ENCODE data around the gene RPAP3.
A peak's percentile ranks its signal among the peaks of the same experiment; 100 is the strongest.

RPAP3 gene, protein sequence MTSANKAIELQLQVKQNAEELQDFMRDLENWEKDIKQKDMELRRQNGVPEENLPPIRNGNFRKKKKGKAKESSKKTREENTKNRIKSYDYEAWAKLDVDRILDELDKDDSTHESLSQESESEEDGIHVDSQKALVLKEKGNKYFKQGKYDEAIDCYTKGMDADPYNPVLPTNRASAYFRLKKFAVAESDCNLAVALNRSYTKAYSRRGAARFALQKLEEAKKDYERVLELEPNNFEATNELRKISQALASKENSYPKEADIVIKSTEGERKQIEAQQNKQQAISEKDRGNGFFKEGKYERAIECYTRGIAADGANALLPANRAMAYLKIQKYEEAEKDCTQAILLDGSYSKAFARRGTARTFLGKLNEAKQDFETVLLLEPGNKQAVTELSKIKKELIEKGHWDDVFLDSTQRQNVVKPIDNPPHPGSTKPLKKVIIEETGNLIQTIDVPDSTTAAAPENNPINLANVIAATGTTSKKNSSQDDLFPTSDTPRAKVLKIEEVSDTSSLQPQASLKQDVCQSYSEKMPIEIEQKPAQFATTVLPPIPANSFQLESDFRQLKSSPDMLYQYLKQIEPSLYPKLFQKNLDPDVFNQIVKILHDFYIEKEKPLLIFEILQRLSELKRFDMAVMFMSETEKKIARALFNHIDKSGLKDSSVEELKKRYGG

DNA sequence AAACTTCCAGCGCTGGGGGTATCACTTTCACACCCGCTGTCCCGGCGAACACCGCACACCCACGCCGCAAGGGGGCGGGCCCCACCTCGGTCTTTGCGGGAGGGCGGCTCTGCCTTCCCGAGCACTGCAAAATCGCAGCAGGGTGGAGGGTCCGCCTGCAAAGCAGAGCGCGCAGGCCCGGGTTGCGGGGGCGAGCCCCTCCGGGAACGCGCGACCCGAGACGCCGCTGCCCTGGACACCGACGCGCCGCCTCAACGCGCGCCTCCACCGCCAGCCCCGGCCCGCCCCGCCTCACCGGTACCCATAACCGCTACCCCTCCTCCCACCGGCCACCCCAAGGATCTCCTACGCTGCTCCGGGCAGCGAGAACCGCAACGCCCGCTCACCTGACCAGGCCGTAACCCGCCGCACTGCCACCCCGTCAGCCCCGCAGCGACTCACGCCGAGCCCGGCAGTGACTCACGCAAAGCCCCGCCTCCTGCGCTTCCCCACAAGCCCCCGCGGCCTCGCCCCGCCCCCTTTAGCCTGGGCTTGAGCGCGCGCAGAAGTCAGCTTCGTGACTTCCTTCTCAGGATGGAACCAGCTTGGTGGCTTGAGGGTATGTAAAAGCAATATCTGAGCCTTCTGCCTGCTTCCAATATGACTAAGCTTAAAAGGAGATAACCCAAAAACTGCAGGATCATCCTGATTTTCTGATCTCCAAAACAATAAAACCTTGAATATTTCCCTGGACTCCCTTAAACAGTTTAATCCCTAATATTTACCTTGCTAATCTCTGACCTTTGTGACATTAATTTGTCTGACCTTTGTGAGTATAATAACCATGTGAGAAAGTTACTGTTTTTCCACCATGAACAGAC, at the start of gene RPAP3:
TSS of gene RPAP3 (minus strand) at position 465 of the 860 bp plus-strand sequence. CDS start 3,190 bp downstream, outside the sequence.
- DNase-seq (ENCODE audit: low spot score), result peak; percentile 88

DNA sequence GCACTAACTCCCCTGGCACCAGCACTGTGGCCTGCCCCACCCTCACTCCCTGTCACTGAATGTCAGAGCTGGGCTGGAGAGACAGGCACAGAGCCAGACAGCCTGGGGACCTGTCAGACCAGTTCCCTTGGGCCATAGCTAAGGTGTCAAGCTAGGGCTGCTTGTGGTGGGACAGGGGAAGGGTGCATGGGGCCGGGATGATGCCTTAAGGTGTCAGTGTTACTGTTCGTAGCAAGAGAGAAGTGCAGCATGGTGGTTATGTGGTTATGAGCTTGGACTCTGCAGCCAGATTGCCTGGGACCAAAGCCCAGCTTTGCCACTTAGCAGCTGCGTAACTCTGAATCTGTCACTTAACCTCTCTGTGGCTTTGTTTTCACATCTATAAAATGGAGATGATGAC, 49.1 kb upstream of the RPAP3 start:
- no peak for DNase-seq (ENCODE audit: low spot score)

DNA sequence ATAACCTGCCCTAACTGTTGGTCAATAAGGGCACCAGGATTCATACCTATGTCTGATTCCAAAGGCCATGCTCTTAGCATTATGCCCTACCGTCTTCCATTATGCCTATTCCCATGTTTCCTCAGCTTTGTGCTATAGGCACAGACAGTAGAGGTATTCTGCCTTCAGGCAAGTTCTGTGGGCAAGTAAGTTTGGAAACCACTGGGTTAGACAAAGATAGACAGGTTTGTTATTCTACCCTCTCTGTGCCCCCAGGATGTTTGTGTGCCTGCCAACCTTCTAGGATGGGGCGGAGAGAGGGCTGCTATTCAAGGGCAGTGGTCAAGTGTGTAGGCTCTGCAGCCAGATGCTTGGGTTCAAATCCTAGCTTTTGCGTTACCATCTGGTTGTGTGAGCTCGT, 48.3 kb upstream of the RPAP3 start:
- no peak for DNase-seq (ENCODE audit: low spot score)

DNA sequence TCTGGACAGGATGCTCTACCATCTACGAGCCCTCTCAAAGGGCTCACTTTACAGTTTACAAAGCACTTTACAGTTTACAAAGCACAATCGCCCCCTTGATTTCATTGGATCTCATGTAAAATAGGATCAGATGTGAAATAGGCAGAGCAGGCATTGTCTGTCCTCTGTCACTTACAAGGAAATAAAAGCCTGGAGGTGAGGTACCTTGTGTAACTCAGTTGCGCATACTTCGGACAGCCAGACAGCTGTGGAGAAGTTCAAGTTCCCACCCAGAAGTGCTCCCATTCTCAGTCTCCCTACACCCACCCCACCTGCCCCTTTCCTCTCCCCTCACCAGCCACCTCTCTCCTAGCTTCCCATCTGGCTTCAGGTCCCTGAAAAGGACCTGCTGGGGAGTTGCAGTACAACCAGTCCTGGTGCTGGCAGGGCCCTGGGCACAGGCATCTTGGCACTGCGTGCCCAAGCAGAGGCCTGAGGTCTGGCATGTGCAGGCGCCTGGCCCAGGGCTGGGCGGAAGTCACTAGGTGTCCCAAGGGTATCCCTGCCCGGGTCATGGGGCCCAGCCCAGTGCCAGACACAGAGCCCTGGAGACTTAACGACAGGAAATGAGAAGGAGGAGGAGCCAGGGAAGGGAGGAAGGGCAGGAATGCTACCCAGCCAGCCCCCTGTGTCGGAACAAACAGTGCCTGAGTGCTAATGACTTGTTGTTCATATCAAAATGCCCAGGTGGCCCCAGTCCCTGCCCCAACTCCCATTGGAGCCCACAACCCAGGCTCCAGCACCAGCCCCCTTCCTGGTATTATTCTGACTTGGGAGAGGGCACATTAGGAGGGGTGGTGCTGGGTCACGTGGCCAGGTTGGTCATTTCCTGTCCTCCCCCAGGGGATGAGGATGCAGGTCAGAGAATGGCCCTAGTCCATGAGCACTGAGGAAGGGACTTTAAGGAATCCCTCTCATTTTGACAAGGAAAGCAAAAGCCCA, 47.5 kb upstream of the RPAP3 start:
- no peak for DNase-seq (ENCODE audit: low spot score)

DNA sequence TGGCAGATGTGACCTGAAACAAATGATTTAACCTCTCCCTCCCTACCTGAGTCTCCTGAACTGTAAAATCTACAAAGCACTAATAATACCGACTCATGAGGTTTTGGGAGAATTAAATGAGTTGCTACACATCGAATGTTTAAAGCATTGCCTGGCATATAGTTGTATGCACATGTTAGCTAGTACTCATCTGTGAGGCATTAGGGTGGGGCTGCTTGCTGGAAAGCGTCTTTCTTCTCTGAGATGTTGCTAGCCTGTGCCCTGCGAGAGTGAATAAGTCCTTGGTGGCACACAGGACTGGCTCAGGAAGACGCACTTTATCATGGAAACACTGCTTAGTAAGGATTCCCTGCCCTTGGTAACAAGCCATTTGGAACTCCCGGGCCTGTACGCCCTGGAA, 46.7 kb upstream of the RPAP3 start:
- DNase-seq (ENCODE audit: low spot score), result peak; percentile 67

DNA sequence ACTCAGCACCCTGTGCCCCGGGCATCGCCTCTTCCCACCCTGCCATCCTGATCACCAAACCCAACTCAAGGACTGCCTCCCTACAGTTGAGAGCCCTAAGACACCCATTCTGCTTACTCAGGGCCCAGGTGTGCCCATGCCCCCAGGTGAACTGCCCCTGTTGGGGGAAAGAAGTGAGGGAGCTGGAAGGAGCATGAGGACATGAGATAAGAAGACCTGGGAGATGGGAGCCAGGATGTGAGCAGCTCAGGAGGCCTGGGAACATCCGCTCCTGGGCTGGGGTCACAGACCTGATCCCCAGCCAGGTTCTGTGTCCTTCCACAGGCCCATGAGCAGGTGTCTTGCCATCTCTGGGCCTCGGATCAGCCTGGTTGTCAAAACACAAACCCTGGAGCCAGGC, 46.3 kb upstream of the RPAP3 start:
- DNase-seq (ENCODE audit: low spot score), result no peak

DNA sequence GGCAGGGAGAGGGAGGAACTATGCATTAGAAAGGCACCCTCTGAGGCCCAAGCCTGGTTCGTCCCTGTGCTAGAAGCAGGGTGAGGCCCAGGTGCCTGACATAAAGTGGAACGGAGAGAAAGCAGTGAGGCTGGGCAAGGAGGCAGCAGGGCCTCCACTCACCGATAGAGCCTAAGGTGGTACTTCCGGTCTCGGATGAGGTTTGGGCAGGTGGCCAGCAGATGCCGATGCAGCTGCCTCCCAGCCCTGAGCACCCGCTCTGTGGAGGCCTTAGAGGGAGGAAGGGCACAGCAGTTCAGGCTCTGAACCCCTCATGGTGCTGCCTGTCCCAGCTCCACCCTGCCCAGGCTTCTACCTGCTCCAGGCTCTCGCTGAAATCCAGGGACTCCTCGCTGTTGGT, 45.7 kb upstream of the RPAP3 start:
- DNase-seq (ENCODE audit: low spot score), result no peak

DNA sequence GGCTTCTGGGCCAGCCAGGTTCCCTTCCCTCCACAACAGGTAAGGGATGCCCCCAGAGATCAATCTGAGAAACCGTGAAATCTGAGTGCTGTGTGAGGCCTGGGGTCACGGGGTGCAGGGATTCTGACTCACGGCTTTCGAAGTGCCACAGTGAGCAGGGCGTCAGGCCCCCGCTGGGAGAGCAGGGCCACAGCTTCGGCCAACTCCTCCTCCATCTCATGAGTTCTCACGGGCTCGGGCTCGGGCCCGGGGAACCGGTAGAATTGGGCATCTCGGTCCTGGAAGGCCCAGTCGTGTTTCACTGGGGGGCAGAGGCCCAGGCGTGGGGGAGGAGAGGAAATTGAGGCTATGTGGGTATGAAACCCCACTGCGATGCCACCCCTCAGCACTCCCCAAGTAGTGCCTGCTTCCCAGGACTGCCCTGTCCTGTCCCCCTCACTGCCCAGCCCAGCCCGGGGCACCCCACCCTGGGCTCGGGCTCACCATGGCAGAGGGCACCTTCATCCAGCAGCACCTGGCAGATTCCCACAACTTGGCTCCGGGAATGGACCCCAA, 45.2 kb upstream of the RPAP3 start:
- DNase-seq (ENCODE audit: low spot score), result no peak

DNA sequence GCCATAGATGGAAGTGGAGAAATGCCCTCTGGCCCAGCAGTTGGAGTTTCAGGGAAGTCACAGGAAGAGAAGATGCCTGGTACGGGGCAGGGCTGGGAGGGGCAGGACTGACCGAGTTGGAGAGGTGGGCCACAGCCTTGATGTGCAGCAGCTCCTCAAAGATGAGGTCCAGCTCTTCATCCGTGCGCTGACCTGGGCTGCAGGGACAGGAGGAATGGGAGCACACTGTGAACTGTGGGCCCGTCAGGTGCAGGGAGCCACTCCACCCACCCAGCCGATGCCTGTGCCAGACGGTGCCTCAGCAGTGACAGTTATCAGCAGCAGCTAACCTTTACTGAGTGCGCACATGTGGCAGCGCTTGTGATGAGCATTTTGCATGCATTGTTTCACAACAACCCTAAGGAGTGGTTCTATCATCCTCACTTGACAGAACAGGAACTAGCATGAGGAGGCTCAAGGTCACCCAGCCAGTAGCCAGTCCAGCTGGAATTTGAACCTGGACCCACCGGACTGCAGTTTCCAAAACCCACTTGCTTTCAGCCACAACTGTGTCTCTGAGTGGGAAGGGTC, 44.5 kb upstream of the RPAP3 start:
- no peak for DNase-seq (ENCODE audit: low spot score)

DNA sequence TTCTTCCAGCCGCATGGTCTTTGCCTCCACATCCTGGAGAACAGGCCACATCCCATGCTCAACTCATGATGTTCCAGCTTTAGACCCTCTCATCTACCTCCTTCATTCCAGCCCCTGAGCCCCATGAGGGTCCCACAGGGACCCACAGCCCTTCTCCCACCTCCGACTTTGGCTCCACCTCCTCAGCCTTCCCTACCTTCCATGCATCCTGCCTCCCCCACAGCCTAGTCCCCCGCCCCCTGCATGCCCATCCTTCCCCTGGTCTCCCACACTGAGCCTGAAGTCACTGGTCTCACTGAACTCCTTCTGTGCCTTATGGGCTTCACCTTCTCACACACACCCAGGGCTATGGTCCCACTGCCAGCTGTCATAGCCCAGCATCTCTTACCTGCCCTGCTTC, 43.1 kb upstream of the RPAP3 start:
- DNase-seq (ENCODE audit: low spot score), result no peak

DNA sequence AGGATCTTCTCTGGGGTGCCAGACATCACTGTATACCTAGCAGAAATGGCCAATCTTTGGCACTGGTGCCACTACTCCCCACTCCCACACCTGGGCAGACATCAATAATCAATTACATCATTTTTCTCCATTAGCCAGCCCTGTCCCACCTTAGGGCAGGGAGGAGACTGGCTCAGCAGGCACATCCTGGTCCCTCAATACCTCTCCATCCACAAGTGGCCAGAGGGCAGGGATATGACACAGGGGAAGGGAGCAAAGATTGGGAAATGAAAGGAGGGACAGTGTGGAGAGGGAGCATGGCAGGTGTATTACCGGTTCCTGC, 42.6 kb upstream of the RPAP3 start:
- DNase-seq (ENCODE audit: low spot score), result no peak

DNA sequence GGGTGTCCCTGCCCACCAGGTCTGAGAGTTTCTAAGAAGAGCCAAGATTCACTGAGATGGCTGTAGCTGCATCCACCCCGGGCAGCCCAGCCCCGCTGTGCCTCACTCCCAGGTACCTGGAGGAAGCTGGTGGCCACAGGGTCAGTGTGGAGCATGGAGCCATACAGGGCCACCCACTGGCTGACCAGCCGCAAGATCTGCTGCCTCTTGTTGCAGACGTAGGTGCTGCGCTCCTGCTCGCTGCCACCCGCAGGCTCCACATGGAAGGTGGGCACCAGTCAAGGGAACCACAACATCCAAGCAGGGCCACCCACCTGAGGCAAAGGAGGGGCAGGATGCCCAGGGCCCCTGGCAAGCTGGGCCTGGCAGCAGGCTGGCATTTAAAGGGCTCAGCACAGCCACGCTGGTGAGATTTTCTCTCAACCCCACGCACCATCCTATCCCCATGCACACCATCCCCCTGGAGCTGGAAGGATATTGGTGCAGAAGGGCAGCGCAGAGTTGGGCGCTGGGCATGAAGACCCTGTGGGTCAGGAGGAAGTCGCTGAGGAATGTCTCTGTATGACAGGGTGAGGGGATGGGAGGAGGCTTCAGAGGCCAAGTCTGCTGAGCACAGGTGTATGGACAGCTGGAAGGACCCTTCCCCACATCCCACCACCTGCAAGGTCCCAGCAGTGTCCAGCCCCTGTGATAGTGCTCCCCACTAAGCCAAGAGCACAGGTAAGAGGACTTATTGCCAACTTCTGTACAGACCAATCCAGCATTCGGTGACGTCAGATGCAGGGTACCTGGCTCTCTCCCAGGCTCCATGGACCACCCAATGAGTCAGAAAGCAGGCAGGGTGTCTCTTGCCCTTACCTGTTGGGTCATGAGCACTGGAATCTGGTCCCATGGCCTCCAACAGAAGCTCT, 42.0 kb upstream of the RPAP3 start:
- no peak for DNase-seq (ENCODE audit: low spot score)

DNA sequence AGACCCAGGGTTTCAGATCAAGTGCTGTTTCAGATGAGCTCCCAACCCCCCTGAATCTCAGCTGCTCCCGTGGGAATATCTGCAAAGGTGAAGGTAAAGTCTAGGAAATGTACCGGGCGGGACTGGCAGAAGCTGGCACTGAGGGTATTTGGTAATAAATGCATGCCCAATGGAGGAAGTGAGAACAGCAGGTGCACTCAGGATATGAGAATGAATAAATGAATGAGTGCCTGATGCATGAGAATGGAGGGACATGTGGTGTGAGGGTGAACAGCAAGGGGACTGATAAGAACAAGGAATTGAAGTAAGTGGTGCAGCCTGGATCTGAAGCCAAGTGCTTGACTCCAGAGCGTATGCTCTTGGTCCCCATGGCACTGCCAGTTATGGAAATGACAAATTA, 41.3 kb upstream of the RPAP3 start:
- DNase-seq (ENCODE audit: low spot score), result no peak

DNA sequence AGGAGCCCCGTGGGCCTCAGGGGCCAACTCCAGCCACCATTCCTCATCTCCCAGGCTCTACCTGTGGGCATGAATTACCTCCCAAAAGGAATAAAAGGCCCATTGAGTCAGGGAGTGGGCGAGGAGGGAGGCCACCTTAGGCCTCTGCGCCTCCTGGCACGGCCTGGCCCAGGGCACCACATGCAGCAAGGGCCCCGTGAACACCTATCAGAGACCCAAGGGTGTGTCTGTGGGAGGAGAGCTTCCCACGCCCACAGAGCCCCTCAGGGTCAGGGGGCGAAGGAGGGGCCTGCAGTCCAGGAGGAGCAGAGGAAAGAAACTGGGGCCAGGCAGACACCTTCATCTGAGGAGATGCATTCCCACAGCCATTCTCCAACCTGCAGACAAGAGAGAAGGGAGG, 40.7 kb upstream of the RPAP3 start:
- DNase-seq (ENCODE audit: low spot score), result no peak

DNA sequence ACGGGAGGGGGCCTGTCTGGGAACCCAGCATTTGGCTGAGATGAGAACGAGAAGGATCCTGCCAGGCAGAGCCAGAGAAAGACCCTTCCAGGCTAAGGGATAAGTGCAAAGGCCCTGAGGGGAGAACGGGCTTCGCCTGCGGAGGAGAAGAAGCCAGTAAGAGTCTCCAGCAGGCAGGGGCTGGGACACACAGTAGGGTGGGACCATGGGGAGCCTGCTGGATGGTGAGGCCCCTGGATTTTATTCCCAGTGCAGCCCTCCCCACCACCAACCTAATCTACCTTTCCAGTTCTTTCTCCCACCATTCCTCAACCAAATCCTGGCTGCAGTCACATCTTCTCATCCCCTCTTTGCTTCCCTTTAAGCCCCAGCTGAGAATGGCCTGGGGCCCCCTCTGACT, 40.2 kb upstream of the RPAP3 start:
- no peak for DNase-seq (ENCODE audit: low spot score)

DNA sequence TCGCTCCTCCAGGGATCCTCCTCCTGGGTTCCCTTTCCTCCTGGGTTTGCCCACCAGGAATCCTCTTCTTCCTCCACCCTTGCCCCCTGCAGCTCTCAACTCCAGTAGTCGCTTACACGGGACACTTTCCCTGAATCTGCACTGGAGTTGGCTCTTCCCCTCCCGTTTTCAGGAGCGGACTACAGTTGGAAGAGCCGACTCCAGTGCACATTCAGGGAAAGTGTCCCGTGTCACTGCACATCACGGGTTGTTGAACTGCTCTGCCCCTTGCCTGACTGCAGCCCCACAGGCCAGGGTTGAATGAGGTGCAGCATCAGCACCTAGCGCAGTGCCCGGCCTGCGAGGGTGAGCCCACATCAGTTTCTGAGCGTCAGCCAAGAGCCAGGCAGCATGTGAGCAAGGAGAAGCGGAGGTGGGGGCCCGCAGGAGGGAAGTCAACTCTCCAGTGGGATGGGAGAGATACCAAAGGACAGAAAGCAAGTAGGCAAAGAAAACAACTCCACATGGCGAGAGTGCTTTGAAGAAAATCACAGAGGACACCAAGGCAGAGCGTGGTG, 39.7 kb upstream of the RPAP3 start:
- DNase-seq (ENCODE audit: low spot score), result no peak

DNA sequence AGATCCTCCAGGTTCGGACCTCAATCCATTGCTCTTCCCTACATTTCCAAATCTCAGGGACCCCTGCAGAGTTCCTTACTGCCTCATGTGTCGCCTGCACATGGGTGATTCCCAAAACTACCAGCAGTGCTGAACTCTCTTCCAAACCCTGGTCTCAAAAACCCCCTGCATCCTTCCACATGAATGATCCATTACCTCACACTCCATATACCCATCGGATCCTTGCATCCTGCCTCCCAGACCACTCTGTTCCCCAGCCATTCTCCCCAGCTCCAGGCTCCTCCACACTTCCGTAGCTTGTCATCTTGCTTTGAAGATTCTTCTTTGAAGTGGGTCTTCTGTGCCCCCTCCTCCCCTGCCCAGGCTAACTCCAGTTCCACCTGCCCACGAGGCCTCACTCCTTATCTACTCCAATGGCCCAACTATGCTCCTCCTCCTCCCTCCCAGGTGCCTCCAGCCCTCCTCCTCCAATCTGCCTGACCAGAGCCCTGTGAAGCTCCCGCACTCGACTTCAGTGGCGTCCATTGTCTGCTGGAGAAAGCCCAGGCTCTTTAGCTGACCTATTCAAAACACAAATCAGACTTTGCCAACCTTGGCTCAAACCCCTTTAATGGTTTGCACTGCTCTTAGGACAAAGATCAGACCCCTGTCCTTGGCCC, 39.1 kb upstream of the RPAP3 start:
- no peak for DNase-seq (ENCODE audit: low spot score)

DNA sequence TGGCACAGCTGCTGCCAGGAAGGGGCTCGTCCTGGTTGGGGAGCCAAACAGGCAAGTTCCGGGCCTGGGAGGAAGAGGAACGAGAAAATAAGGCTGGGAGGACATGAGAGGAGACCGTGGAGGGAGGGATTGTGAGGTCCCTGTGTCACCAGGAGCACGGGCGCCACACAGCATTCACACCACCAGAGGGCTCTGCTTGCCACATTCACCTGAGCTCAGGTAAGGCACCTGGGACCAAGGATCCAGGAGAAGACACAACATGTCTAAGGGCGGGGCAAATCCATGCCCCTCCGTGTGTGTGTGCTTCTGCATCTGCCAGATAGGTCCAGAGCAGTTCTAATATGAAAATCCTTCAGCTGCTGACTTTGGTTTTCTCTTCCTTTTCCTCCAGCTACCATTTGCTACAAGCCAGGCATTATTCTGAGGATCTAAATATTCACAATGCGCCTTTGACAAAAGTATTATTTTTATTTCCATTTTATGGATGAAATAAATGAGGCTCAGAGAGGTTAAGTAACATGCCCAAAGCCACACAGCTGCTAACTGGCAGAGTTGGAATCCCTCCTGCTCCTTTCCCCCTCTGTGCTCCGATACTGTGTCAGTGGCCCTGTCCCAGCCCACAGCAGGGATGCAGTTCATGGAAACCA, 38.3 kb upstream of the RPAP3 start:
- no peak for DNase-seq (ENCODE audit: low spot score)

All from hepatic stellate cell (primary cell).